ENCODE data around the gene RPS6KA2.
"Not testable (repeated sequence)": the region's sequence is repeated elsewhere in the genome, so short reads cannot be mapped to it uniquely, and the experiment has no call there.

DNA sequence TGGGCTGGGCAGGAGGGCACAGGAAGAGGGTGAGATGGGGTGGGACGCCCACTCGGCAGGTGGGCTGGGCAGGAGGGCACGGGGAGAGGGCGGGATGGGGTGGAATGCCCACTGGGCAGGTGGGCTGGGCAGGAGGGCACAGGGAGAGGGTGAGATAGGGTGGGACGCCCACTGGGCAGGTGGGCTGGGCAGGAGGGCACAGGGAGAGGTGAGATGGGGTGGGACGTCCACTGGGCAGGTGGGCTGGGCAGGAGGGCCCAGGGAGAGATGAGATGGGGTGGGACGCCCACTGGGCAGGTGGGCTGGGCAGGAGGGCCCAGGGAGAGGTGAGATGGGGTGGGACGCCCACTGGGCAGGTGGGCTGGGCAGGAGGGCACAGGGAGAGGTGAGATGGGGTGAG, 45.2 kb downstream of the RPS6KA2 start:
- TF ChIP-seq CTCF (IDR thresholded peaks at IDR 0.05; ENCODE audit: extremely low read depth in 1 of 2, insufficient read depth in 1 of 2, low read depth in 1 of 2, low read length in 2 of 2); POLR2AphosphoS5 (IDR thresholded peaks at IDR 0.05; ENCODE audit: insufficient read depth, low read depth, low read length); MAX (IDR thresholded peaks at IDR 0.05; ENCODE audit: insufficient read depth, insufficient read length); POLR2A (IDR thresholded peaks at IDR 0.05; ENCODE audit: low read depth, low read length); JUN (IDR thresholded peaks at IDR 0.05; ENCODE audit: borderline replicate concordance, insufficient read depth, insufficient read length, low read depth); EZH2 (IDR thresholded peaks at IDR 0.05; ENCODE audit: borderline replicate concordance, low read depth, low read length, severe bottlenecking); GATA2 (IDR thresholded peaks at IDR 0.05; ENCODE audit: insufficient read depth, insufficient read length, low read depth, low read length); FOS (IDR thresholded peaks at IDR 0.05; ENCODE audit: borderline replicate concordance, insufficient read depth, low read length): not testable (repeated sequence)

All from endothelial cell of umbilical vein (primary cell).